AG09309 (cell line): ENCODE data around the gene FRMD4A.

Source experiments
- DNase-seq: peaks from one replicate; pipeline ENCODE4 v3.0.0-alpha.2; 2010; ENCODE audit warnings: low read depth
- H3K4me3 ChIP-seq: 2 replicates; pipeline ENCODE4 v1.5.1; 2011; ENCODE audit warnings: mild to moderate bottlenecking, low read depth, low read length, moderate library complexity; ENCODE audit not compliant: control insufficient read depth
- CTCF ChIP-seq: IDR thresholded peaks from 2 replicates; pipeline ENCODE4 v1.5.1; 2011; ENCODE audit warnings: mild to moderate bottlenecking, low read depth, low read length, inconsistent platforms; ENCODE audit not compliant: insufficient read depth, control insufficient read depth; ENCODE audit errors: missing control alignments

FRMD4A gene

GRCh38 chr10:13820119-13820963 lies 510.4 kb downstream of the FRMD4A start:
- DNase-seq = no peak
- TF ChIP-seq CTCF = no peak
- H3K4me3 ChIP-seq = no peak overlapping the region

- peak; percentile 38 for DNase-seq
- TF ChIP-seq CTCF = no peak
These were observed 514.4 kb downstream of the FRMD4A start for GRCh38 chr10:13816195-13816925.

GRCh38 chr10:13815756-13816155 lies 515.0 kb downstream of the FRMD4A start:
- H3K4me3 ChIP-seq = no peak overlapping the region
- DNase-seq = no peak
- no peak for TF ChIP-seq CTCF

More at GRCh38 chr10:13816195-13816925, 514.4 kb downstream of the FRMD4A start:
- H3K4me3 ChIP-seq = no peak overlapping the region

GRCh38 chr10:13813550-13813949 lies 517.2 kb downstream of the FRMD4A start:
- TF ChIP-seq CTCF = no peak
- DNase-seq = no peak
- no peak overlapping the region for H3K4me3 ChIP-seq

- DNase-seq = no peak
- H3K4me3 ChIP-seq = no peak overlapping the region
- no peak for TF ChIP-seq CTCF
These were observed 517.9 kb downstream of the FRMD4A start for GRCh38 chr10:13812804-13813203.

- DNase-seq = no peak
- no peak overlapping the region for H3K4me3 ChIP-seq
- TF ChIP-seq CTCF = no peak
These were observed 520.2 kb downstream of the FRMD4A start for GRCh38 chr10:13810568-13810967.
